Vagina (tissue), 2 donors: ENCODE results near the gene TSSK6.

Experiments used
- CTCF ChIP-seq, 3 experiments: fragments of 450-650 bp in 2 of 3; fragments of 200-600 bp in 1 of 3; sonication (generic) in 1 of 3; IDR thresholded peaks; one replicate each; pipeline ENCODE4 v1.5.1; 2017 to 2019; ENCODE audit warnings: antibody characterized with exemption in 3 of 3, mild to moderate bottlenecking in 2 of 3, moderate library complexity in 2 of 3
- POLR2A ChIP-seq, 2 donors: fragments of 450-650 bp; IDR thresholded peaks; one replicate each; pipeline ENCODE4 v1.6.1; 2017; ENCODE audit warnings: antibody characterized with exemption in 2 of 2, mild to moderate bottlenecking in 2 of 2, moderate library complexity in 2 of 2
- POLR2AphosphoS5 ChIP-seq, 2 donors: sonication (generic); formaldehyde crosslinking; IDR thresholded peaks; one replicate each; pipeline ENCODE4 v1.9.0; 2017; ENCODE audit warnings: antibody characterized with exemption in 2 of 2, mild to moderate bottlenecking in 2 of 2, low read depth in 1 of 2; ENCODE audit not compliant: insufficient read depth in 1 of 2

GRCh38 chr19:19558055-19558454, 42.7 kb upstream of the TSSK6 start:
- TF ChIP-seq CTCF (IDR thresholded peaks at IDR 0.05) (no peak), POLR2AphosphoS5 (IDR thresholded peaks at IDR 0.05; ENCODE audit: insufficient read depth in 1 of 2, low read depth in 1 of 2) (no peak), POLR2A (IDR thresholded peaks at IDR 0.05) (no peak)
